Keratinocyte (primary cell): ENCODE results near the gene FDXR.
"Not testable (repeated sequence)": the region's sequence is repeated elsewhere in the genome, so short reads cannot be mapped to it uniquely, and the experiment has no call there.

Experiments
- EZH2 ChIP-seq: IDR thresholded peaks from one replicate; pipeline ENCODE4 v1.6.1; 2012; ENCODE audit warnings: inconsistent platforms, mild to moderate bottlenecking, low read length, moderate library complexity
- TF ChIP-seq, protein P1 (sequence below), 3 experiments: IDR thresholded peaks in 1 of 3; conservative IDR thresholded peaks in 1 of 3; optimal IDR thresholded peaks in 1 of 3; 2 replicates in 2 of 3; 3 replicates in 1 of 3; pipeline versions ENCODE3 to v1.5.1; 2011; ENCODE audit warnings: low read length in 3 of 3, mild to moderate bottlenecking in 3 of 3, moderate library complexity in 2 of 3, control low read depth in 1 of 3, inconsistent platforms in 1 of 3; ENCODE audit not compliant: insufficient read depth in 2 of 3; ENCODE audit errors: extremely low read depth in 1 of 3

DNA sequence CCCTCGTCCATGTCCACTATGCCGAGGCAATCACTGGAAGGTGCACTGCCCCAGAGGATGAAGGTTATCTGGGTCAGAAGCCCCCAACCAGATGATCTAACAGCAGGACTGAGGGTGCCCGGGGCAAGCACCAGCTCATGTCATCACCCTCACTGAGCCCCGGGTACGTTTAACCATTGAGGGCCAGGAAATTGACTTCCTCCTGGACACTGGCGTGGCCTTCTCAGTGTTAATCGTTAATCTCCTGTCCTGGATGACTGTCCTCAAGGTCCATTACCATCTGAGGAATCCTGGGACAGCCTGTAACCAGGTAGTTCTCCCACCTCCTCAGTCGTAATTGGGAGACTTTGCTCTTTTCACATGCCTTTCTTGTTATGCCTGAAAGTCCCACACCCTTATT lies 38.6 kb upstream of the FDXR start:
- TF ChIP-seq, protein P1, sequence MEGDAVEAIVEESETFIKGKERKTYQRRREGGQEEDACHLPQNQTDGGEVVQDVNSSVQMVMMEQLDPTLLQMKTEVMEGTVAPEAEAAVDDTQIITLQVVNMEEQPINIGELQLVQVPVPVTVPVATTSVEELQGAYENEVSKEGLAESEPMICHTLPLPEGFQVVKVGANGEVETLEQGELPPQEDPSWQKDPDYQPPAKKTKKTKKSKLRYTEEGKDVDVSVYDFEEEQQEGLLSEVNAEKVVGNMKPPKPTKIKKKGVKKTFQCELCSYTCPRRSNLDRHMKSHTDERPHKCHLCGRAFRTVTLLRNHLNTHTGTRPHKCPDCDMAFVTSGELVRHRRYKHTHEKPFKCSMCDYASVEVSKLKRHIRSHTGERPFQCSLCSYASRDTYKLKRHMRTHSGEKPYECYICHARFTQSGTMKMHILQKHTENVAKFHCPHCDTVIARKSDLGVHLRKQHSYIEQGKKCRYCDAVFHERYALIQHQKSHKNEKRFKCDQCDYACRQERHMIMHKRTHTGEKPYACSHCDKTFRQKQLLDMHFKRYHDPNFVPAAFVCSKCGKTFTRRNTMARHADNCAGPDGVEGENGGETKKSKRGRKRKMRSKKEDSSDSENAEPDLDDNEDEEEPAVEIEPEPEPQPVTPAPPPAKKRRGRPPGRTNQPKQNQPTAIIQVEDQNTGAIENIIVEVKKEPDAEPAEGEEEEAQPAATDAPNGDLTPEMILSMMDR (optimal IDR thresholded peaks at IDR 0.05 in 1 of 3, IDR thresholded peaks at IDR 0.05 in 1 of 3, conservative IDR thresholded peaks at IDR 0.05 in 1 of 3; ENCODE audit: extremely low read depth in 1 of 3, insufficient read depth in 2 of 3, low read length in 3 of 3), result not testable (repeated sequence)
- not testable (repeated sequence) for TF ChIP-seq EZH2
